Measurements from ENCODE around the gene MON2. TPM values are rescaled to one million over a fixed set of nuclear protein-coding genes. Genes with fewer than 3 reads are reported as not detected.
A peak's percentile ranks its signal among the peaks of the same experiment; 100 is the strongest.

The MON2 gene
- total and polyA plus RNA-seq, 2 donors (not counting 1 experiment from before 2014, with no cell fraction given) = 12.3 to 43.8 TPM

GRCh38 chr12:62530596-62530995 lies 64.0 kb downstream of the MON2 start:
- H3K36me3 ChIP-seq (ENCODE audit: control insufficient read depth, insufficient read depth, low read length) = peaks cover 5% of the 10 kb centered on the region
- peaks cover 3% of the 10 kb centered on the region for H3K4me1 ChIP-seq (ENCODE audit: control insufficient read depth, extremely low read depth, insufficient read depth, low read length)
- no peaks in the 10 kb centered on the region for H3K79me2 ChIP-seq (ENCODE audit: control insufficient read depth, insufficient read depth, low read length)
- H3K9me3 ChIP-seq (ENCODE audit: control insufficient read depth, insufficient read depth, low read depth, low read length) = no peaks in the 10 kb centered on the region
- peak overlapping the region; percentile 54 for H3K4me2 ChIP-seq (ENCODE audit: extremely low read depth, insufficient read depth, low read length)
- no peak overlapping the region for H2AFZ ChIP-seq (ENCODE audit: low read length)
- no peaks in the 10 kb centered on the region for H4K20me1 ChIP-seq (ENCODE audit: control insufficient read depth, extremely low read depth, insufficient read depth, low read length)
- H3K27me3 ChIP-seq (ENCODE audit: control insufficient read depth, insufficient read depth, low read length) = no peaks in the 10 kb centered on the region
- H3K9ac ChIP-seq (ENCODE audit: insufficient read depth, low read length) = no peak overlapping the region
- H3K4me3 ChIP-seq (replicated peaks in 1 of 4; ENCODE audit: control extremely low read depth in 1 of 4, insufficient read depth in 1 of 4, low read depth in 3 of 4, low read length in 4 of 4) = no peak overlapping the region
- DNase-seq (ENCODE audit: low read depth in 2 of 2) = peak; percentile 68 to 82
- H3K27ac ChIP-seq (ENCODE audit: insufficient read depth, low read length) = no peak overlapping the region
- TF ChIP-seq CTCF (conservative IDR thresholded peaks at IDR 0.05 in 1 of 2, IDR thresholded peaks at IDR 0.05 in 1 of 2; ENCODE audit: low read depth in 1 of 2, low read length in 2 of 2) (no peak), EZH2 (IDR thresholded peaks at IDR 0.05; ENCODE audit: low read length, missing control alignments) (no peak)

GRCh38 chr12:62532333-62532732 lies 65.7 kb downstream of the MON2 start:
- Histone ChIP-seq H3K4me1 (ENCODE audit: control insufficient read depth, extremely low read depth, insufficient read depth, low read length) (peaks cover 3% of the 10 kb centered on the region), H3K4me3 (replicated peaks in 1 of 4; ENCODE audit: control extremely low read depth in 1 of 4, insufficient read depth in 1 of 4, low read depth in 3 of 4, low read length in 4 of 4) (no peak overlapping the region), H2AFZ (ENCODE audit: low read length) (no peak overlapping the region), H3K27me3 (ENCODE audit: control insufficient read depth, insufficient read depth, low read length) (no peaks in the 10 kb centered on the region), H3K9me3 (ENCODE audit: control insufficient read depth, insufficient read depth, low read depth, low read length) (no peaks in the 10 kb centered on the region), H3K4me2 (ENCODE audit: extremely low read depth, insufficient read depth, low read length) (no peak overlapping the region), H3K79me2 (ENCODE audit: control insufficient read depth, insufficient read depth, low read length) (no peaks in the 10 kb centered on the region), H3K27ac (ENCODE audit: insufficient read depth, low read length) (no peak overlapping the region), H3K36me3 (ENCODE audit: control insufficient read depth, insufficient read depth, low read length) (peaks cover 5% of the 10 kb centered on the region), H3K9ac (ENCODE audit: insufficient read depth, low read length) (no peak overlapping the region), H4K20me1 (ENCODE audit: control insufficient read depth, extremely low read depth, insufficient read depth, low read length) (no peaks in the 10 kb centered on the region)
- TF ChIP-seq EZH2 (IDR thresholded peaks at IDR 0.05; ENCODE audit: low read length, missing control alignments) = no peak
- no peak for TF ChIP-seq CTCF (conservative IDR thresholded peaks at IDR 0.05 in 1 of 2, IDR thresholded peaks at IDR 0.05 in 1 of 2; ENCODE audit: low read depth in 1 of 2, low read length in 2 of 2)
- no peak for DNase-seq (ENCODE audit: low read depth in 2 of 2)

- peaks cover 3% of the 10 kb centered on the region for H3K4me1 ChIP-seq (ENCODE audit: control insufficient read depth, extremely low read depth, insufficient read depth, low read length)
These were observed 66.6 kb downstream of the MON2 start for GRCh38 chr12:62533087-62533754.

More at GRCh38 chr12:62533087-62533754, 66.6 kb downstream of the MON2 start:
- Histone ChIP-seq H2AFZ (ENCODE audit: low read length) (no peak overlapping the region), H3K9ac (ENCODE audit: insufficient read depth, low read length) (no peak overlapping the region), H4K20me1 (ENCODE audit: control insufficient read depth, extremely low read depth, insufficient read depth, low read length) (no peaks in the 10 kb centered on the region), H3K27me3 (ENCODE audit: control insufficient read depth, insufficient read depth, low read length) (no peaks in the 10 kb centered on the region), H3K9me3 (ENCODE audit: control insufficient read depth, insufficient read depth, low read depth, low read length) (no peaks in the 10 kb centered on the region), H3K4me2 (ENCODE audit: extremely low read depth, insufficient read depth, low read length) (no peak overlapping the region), H3K36me3 (ENCODE audit: control insufficient read depth, insufficient read depth, low read length) (peaks cover 5% of the 10 kb centered on the region), H3K27ac (ENCODE audit: insufficient read depth, low read length) (no peak overlapping the region), H3K79me2 (ENCODE audit: control insufficient read depth, insufficient read depth, low read length) (no peaks in the 10 kb centered on the region), H3K4me3 (replicated peaks in 1 of 4; ENCODE audit: control extremely low read depth in 1 of 4, insufficient read depth in 1 of 4, low read depth in 3 of 4, low read length in 4 of 4) (no peak overlapping the region)
- no peak for DNase-seq (ENCODE audit: low read depth in 2 of 2)
- TF ChIP-seq CTCF (conservative IDR thresholded peaks at IDR 0.05 in 1 of 2, IDR thresholded peaks at IDR 0.05 in 1 of 2; ENCODE audit: low read depth in 1 of 2, low read length in 2 of 2) = no peak
- no peak for TF ChIP-seq EZH2 (IDR thresholded peaks at IDR 0.05; ENCODE audit: low read length, missing control alignments)
